ENCODE results near the gene LSR.

The LSR gene

DNA sequence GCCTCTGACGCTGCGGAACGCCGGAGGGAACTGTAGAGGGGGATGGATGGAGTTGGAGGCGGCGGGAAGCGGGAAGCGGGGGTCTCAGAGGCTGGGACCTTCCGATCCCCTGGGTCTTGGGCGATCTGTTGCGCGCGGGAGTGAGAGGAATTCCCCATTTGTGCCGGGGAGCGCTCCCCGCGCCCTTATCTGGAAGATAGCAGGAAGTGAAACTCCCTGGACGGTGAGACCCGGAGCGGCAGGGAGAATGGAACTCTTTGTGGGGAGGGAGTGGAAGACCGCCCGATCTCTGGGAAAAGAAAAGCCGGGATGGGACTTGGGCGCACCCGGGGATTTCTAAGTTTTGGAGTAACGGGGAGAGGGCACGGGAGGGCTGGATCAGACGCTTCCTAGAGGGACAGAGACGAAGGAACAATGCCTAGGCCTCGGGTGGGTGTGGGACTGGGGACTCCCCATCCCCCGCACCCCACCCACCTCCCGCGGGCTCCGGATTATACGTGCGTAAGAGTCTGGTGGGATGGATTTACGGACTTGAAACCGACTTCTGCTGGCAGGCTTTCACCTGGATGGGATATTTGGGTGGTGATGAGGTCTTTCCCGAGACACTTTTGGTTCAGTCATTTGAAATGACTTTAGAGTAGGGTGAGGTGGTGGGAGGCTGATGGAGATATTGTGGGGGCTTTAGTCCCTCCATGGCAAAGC, 495 bp downstream of the LSR start:
- DNase-seq = no peak

DNA sequence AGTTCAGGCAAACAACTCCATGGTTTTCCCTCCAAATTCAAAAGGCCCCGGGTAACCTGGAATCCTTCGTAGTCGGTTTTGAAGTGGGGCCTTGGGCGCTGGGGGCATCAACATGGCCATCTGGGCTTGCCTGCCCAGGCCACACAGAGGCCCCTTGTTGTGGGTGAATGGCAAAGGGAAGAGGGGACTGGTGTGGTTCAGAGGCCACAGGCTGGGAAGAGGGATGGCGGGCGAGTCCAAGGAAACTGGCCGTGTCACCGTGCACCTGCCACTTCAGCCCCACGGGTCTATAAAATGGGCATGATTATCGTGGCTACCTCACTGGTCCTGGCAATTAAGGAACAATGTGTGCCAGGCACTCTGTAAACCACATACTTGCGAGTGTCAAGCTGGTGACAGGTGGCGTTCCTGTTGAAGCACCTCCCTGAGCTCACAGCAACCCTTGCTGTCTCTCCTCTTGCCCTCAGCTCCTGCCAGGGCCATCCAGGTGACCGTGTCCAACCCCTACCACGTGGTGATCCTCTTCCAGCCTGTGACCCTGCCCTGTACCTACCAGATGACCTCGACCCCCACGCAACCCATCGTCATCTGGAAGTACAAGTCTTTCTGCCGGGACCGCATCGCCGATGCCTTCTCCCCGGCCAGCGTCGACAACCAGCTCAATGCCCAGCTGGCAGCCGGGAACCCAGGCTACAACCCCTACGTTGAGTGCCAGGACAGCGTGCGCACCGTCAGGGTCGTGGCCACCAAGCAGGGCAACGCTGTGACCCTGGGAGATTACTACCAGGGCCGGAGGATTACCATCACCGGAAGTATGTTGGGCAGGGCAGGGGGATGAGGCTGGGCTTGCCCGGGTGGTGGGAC, 1.3 kb downstream of the LSR start:
- no peak for DNase-seq

DNA sequence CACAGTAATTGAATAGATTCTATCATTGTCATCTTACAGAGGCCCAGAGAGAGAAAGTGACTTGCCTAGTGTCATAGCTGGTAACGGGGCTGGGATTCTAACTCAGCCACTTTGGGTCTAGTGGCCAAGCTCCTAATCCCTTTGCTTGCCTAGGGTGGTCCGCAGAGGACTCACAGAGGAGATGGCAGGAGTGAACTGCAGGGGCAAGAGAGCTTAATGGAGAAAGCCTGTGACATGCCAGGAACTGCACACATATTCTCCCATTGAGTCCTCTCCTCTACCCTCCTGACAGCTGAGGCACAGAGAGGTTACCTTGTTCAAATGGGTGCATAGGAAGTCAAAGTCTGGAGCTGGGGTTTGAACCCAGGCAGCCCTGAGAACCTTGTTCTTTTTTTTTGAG, 2.7 kb downstream of the LSR start:
- no peak for DNase-seq

DNA sequence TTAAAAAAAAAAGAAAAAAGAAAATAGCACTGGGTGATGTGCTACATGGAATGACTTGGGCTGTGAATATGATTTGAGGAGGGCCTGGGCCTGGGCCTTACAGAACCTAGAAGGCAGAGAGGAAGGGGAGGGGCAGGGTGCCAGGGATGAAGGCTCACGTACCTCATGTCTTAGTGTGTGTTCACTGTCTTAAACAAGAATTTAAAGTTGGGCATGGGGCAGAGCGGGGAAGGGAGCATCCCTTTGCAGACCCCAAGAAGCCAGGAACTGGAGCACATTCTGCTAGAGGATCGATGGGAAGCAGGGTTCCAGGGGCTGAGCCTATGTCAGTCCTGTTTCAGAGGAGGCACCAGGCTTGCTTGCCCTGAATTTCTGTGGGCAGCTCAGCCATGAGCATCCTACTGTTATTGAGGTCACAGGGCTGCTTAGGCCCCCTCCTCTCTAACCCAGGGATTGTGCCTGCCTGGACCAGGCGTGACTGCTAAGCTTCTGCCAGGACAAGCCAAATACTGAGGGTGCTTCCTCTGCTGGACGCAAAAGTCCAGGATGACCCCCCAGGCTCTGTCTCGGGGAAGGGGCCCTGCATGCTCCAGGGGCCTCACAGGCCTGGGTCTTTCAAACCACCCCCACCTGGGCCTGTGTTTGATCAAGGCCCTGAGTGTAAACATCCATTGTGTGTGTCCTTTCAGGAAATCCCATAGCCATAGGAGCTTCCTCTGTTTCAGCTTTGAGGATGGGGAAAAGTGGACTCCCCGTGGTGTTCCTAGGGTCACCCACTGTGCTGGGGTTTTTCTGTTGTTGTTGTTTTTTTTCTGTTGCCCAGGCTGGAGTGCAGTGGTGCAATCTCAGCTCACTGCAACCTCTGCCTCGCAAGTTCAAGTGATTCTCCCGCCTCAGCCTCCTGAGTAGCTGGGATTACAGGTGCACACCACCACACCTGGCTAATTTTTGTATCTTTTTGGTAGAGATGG, 4.8 kb downstream of the LSR start:
- no peak for DNase-seq

DNA sequence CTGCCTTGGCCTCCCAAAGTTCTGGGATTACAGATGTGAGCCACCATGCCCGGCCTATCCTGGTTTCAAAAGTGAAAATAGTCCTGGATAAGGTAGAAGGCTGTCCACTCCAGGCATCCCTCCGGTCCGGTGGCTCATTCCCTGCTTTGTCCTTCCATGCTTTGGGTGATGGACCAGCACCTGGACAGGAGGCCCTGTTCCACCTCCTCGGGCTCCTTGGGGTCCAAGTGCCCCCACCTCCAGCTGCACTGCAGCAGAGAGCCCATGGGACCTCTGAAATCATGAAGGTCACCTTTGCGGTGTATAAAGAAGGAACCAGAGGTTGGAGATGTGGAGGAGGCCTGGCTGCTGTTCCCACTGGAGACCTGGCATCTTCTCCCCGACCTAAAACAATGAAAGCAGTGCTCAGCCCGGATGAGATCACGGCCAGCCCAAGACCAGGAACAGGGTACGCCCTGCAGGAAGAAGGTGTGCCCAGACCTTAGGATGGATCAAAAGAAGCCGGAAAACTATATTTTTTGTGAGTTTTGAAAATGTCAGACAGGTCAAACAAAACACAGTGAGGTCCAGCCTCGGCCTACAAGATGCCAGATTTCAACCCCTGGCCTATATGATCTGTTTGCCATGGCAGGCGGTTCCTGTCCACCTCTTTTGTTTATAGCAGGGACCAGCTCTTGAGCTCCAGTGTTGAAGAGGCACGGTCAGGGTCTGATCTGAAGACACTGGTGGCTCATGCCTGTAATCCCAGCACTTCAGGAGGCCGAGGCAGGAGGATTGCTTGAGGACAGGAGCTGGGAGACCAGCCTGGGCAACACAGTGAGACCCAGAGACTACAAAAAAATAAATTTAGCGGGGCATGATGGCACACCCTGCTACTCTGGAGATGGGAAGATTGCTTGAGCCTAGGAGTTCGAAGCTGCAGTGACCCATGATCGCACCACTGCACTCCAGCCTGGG, 5.8 kb downstream of the LSR start:
- no peak for DNase-seq

DNA sequence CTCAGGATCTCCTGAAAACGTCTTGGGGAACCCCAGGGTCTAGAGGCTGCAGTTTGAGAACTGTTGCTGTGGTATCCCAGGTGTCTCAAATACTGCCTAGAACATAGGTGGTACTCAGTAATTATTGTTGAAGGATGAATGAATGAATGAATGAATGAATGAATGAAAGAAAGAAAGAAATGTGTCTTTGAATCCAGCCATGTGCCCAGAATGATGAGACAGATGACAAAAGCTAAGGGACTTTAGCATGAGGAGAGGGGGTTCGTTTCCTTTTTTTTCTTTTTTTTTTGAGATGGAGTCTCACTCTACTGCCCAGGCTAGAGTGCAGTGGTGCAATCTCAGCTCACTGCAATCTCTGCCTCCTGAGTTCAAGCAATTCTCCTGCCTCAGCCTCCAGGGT, 7.8 kb downstream of the LSR start:
- DNase-seq = no peak

DNA sequence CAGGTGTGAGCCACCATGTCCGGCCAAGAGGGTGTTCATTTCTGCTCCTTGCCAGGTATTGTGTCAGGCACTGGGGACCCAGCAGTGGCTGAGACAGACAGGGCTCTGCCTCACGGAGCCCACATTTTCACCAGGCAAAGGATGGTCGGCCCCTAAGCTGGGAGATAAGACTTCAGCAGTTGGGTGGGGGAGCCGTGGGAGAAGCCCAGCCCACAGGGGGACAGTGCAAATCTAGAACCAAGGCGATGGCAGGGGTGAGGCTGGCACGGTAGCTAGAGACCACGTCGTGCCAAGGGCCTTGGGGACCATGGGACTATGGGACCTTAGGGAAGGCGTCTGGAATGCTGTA, 8.3 kb downstream of the LSR start:
- no peak for DNase-seq

DNA sequence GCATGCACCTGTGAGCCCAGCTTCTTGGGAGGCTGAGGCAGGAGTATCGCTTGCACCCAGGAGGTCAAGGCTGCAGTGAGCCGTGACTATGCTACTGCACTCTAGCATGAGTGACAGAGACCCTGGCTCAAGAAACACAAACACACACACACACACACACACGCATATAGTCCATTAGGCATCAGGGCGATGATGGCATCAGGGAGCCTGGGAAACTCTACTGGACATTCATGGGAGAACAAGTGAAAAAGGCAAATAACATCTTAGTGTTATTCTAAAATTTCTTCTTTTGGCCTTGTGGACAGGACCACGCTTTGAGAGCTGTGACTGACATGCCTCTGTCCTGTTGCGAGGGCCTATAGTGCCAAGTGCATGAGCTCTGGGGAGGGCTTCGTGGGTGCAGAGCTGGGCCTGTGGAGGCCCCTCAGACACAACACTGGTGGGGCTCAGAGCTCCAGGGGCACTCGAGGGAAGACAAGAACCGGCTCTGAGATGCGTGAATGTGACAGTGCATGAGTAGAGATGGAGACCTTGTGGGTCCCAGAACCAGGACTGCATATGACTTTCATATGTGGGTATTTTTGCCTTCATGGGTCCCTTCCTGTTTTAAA, 12.0 kb downstream of the LSR start:
- DNase-seq = no peak

DNA sequence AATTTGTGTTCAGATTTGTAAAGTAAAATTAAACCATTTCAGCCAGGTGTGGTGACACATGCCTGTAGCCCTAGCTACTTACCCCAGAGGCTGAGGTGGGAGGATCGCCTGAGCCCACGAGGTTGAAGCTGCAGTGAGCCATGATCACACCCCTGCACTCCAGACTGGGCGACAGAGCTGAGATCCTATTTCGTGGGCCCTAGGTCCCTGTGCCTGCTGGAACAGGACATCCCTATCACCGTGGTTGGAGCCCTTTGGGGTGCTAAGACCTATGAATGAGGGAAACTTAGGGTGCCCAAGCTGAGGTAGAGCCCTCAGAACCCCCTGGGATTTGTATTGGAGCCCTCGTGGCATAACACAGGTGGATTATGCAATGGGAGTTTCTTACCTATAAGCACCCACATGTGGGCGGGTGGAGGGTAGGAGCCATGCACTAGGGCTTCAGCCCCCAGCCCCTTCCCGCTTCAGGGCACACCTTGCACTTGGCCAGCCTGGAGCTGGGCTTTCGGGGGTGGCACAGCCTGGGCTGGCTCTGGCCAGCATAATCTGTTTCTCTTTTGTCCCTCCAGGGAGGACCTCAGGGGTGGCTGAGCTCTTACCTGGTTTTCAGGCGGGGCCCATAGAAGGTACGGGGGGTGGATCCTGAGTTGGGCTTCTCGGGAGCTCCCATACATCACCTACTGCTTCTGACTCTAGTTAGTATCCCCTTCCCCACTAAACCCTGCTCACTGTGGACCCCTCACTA, 12.7 kb downstream of the LSR start:
- no peak for DNase-seq

DNA sequence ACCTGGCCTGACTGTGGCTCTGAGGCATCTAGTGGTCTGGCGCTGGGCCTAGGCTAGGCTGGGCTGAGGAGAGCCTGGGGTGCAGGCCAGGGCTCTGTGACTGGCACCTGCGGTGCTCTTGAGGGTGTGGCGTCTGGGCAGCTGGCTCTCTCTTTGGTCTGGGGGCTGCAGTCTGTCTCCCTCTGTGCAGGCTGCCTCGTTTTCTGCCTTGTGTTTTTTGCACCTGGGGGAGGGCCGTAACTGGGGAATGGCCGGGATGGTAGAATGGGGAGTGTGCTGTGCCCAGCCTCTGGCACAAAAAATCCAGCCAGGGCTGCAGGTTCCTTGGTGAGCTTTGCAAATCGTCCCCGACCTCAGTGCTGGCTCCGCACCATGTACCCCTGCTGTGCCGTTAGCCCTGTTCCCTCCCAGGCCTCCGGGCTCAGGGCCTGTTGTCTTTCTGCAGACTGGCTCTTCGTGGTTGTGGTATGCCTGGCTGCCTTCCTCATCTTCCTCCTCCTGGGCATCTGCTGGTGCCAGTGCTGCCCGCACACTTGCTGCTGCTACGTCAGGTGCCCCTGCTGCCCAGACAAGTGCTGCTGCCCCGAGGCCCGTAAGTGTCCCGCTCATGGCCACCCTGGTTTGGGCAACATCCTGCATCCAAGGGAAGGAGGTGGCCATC, 13.4 kb downstream of the LSR start:
- DNase-seq = no peak

DNA sequence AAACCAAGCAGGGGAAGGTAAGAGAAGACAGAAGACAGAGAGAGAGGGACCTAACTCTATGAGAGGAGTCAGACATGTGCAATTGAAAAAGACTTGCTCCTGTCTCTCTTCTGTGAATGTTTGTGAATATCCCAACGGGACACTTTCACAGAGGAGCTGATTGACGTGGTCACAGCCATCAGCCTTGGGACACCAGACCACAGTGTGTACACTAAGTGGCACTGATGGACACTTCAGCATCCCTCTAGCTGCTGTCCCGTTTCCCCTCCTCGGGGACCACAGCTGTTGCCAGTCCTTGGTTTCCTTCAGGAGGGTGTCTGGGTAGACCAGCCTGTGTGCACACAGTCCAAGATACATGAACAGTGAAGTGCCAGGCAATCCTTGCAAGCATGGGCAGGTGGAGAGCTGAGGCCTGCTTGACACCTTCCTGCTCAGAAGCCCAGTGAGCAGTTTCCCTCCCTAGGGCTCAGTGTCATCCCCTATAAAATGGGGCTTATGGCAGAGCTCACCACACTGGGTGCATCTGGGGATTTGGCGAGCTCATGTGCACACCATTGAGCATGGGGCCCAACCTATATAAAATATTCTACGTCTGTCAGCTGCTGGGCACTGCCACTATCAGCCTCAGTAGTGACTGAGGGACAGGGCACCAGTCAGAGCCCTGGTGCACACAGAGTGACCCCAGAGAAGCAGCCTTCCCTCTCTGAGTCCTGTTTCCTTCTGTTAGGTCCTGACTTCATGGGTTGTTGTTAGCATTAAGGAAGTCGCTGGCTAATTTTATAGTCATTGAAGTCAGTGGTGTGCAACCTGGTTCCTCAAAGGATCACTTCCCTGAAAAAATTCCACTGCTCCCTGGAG, 15.7 kb downstream of the LSR start:
- no peak for DNase-seq

DNA sequence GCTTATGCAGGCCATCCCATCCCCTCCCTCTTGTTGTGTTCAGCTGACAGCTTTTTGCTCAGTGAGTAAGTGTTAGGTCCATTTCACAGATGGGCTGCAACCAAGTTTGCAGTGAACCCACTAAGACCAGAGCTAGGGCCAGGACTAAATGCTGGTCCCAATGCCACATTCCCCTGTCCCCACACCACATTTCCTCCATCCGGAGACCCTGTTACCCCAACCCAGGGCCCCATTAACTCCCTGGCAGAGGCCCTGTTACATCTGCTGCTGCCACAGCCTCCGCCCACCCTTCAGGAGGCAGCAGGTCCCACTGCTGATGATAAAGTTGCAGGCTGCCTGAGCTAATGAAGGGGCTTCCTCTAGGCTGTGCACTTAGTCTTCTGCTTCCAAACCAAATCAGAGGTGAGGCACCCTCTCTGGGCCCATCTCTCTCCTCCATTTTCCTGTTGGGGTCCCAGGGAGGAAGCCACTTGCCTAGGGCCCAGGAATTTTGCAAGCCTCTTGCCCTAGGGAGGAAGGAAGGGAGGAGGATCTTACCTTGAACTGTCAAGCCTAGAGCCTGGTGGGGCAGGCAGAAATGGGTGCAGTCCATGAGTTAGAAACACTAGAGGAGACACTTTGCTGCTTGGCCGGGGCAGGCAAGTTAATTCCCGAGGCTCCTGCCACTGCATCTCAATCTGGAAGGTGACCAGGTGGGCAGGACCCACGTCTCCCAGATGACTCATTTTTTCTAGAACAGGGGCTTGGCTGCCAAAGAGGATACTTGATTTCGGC, 16.5 kb downstream of the LSR start:
- no peak for DNase-seq

DNA sequence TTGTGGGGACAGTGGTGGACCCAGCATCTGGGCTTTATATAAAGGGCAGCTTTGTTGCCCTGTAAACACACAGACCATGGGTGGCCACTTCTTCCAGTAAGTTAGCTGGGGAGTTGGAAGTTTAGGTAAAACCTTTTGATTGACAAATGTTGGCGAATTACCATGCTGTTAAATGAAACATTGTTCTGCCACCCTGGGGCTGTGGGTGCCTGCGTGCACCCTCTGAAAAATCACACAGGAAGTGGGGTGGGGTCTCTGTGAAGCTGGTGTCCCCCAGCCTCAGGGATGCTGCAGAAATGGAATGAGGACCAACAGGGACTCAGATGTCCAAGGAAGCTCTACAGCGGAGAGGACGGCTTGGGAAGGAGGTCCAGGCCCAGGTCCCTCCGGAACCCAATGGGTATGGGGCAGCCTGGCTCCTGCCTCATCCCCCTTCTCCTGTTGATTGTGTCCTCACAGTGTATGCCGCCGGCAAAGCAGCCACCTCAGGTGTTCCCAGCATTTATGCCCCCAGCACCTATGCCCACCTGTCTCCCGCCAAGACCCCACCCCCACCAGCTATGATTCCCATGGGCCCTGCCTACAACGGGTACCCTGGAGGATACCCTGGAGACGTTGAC, 17.2 kb downstream of the LSR start:
- DNase-seq = no peak

DNA sequence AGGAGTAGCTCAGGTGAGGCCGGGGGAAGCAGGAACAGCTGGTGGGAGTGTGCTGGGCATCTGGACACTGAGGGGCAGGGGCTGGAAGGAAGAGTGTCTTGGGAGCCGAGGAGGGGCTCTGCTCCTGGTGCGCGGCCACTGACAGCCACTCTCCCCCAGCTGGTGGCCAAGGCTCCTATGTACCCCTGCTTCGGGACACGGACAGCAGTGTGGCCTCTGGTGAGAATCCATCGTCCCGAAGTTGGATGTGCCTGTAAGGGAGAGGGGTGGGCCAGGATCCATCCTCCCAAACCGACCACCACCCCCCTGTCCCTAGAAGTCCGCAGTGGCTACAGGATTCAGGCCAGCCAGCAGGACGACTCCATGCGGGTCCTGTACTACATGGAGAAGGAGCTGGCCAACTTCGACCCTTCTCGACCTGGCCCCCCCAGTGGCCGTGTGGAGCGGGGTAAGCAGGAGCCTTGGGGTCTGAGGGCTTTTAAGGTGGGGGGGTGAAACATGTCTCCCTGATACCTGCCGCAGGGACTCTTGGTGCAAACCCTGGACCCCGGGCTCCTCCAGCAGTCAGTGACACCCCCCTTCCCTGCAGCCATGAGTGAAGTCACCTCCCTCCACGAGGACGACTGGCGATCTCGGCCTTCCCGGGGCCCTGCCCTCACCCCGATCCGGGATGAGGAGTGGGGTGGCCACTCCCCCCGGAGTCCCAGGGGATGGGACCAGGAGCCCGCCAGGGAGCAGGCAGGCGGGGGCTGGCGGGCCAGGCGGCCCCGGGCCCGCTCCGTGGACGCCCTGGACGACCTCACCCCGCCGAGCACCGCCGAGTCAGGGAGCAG, 17.9 kb downstream of the LSR start:
- no peak for DNase-seq

DNA sequence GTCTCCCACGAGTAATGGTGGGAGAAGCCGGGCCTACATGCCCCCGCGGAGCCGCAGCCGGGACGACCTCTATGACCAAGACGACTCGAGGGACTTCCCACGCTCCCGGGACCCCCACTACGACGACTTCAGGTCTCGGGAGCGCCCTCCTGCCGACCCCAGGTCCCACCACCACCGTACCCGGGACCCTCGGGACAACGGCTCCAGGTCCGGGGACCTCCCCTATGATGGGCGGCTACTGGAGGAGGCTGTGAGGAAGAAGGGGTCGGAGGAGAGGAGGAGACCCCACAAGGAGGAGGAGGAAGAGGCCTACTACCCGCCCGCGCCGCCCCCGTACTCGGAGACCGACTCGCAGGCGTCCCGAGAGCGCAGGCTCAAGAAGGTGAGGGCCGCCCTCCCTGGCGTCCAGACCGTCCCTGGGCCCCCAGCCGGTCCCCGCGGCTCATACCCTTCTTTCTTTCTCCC, 18.6 kb downstream of the LSR start:
- no peak for DNase-seq

DNA sequence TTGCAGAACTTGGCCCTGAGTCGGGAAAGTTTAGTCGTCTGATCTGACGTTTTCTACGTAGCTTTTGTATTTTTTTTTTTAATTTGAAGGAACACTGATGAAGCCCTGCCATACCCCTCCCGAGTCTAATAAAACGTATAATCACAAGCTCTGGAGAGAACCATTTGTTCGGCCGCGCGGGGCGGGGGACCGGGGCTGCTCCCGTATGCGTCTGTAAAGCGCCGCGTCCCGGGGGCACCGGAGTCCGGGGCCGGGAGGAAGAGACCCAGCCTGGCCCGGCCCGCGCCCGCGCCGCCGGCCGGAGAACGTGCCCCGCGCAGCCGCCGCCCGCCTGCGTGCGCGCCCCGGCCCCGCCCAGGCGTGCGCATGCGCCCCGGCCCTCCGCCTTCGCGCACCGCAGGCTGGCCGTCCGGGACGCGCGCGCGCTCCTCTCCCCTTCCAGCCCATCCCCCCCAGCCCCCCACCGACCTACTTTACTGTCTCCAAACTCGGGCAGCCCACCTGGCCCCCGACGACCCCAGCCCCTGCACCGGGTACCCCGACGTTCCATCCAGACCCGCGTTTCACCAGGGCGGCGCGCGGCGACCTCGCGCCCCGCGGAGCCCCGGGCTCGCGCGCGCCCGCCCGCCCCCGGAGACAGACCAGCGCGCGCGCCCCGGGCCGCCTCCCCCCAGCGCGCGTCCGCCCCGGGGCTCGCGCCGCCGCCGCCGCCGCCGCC, 19.2 kb downstream of the LSR start:
- no peak for DNase-seq
